GM12878 (cell line): Measurements from ENCODE around the gene RTP3. TPM values are rescaled to one million over a fixed set of nuclear protein-coding genes. Genes with fewer than 3 reads are reported as not detected.

Experiments used
- ATAC-seq: fragments of 200-7000 bp; cut with Tn5 transposase; 3 replicates; pipeline ENCODE4 v1.9.1; 2020; ENCODE audit warnings: mild to moderate bottlenecking, moderate library complexity
- BruUV-seq: library from RNA; stranded (reverse); fragments of 400-500 nt; replicated peaks from 2 replicates; lab custom pipeline; 2021; lab: Mats Ljungman, UMichigan
- CTCF ChIA-PET: fragments of 300-600 bp; sonication (Branson Sonifier 250); formaldehyde crosslinking; extraction: SDS; loops from one replicate; lab custom pipeline; 2021; ENCODE audit warnings: inconsistent platforms; lab: Yijun Ruan, JAX
- POLR2A ChIA-PET: fragments of 350-600 bp; formaldehyde crosslinking; extraction: SDS; loops from one replicate; lab custom pipeline; 2021; ENCODE audit warnings: inconsistent platforms; lab: Charles Lee
- RAD21 ChIA-PET: fragments of 300-600 bp; sonication (Branson Sonifier 250); formaldehyde crosslinking; loops from one replicate; lab custom pipeline; 2023; ENCODE audit warnings: antibody characterized with exemption; ENCODE audit not compliant: unreplicated experiment; lab: Charles Lee
- SMC1A ChIA-PET: fragments of 300-600 bp; sonication (Branson Sonifier 250); formaldehyde crosslinking; loops from one replicate; lab custom pipeline; 2023; ENCODE audit not compliant: unreplicated experiment, uncharacterized antibody; lab: Charles Lee
- DNase-seq: peaks from one replicate; pipeline ENCODE4 v3.0.0-alpha.2; 2011; ENCODE audit warnings: low read depth, low spot score
- FAIRE-seq: peaks from 3 replicates; lab custom pipeline; 2011; peaks lifted over from hg19 to GRCh38; lab: Jason Lieb, UNC
- H2AFZ ChIP-seq: 2 replicates; pipeline ENCODE4 v1.6.0; 2011; ENCODE audit warnings: low read depth, low read length, control low read depth; ENCODE audit not compliant: control insufficient read depth
- H3K27ac ChIP-seq: 2 replicates; pipeline ENCODE4 v1.5.1; 2011; ENCODE audit warnings: control low read depth; ENCODE audit not compliant: control insufficient read depth, insufficient read depth
- H3K27me3 ChIP-seq, 2 experiments: replicated peaks in 1 of 2; 2 replicates each; pipeline versions ENCODE4 v1.6.0 to v1.6.1; 2011; ENCODE audit warnings: low read length in 1 of 2; ENCODE audit not compliant: control insufficient read depth in 2 of 2, insufficient read depth in 2 of 2
- H3K36me3 ChIP-seq, 2 experiments: 2 replicates each; pipeline ENCODE4 v1.5.1; 2011; ENCODE audit warnings: low read length in 1 of 2; ENCODE audit not compliant: control insufficient read depth in 2 of 2, insufficient read depth in 2 of 2
- H3K4me1 ChIP-seq: 2 replicates; pipeline ENCODE4 v1.6.1; 2011; ENCODE audit warnings: mild to moderate bottlenecking, low read length, moderate library complexity, mixed read lengths; ENCODE audit not compliant: control insufficient read depth, insufficient read depth
- H3K4me2 ChIP-seq: 2 replicates; pipeline ENCODE4 v1.6.0; 2011; ENCODE audit warnings: control low read depth; ENCODE audit not compliant: control insufficient read depth, insufficient read depth
- H3K4me3 ChIP-seq: fragments of 200-600 bp; sonication (generic); 2 replicates; pipeline ENCODE4 v1.5.1; 2016
- H3K79me2 ChIP-seq: 2 replicates; pipeline ENCODE4 v1.6.0; 2011; ENCODE audit warnings: low read length; ENCODE audit not compliant: control insufficient read depth, insufficient read depth
- H3K9ac ChIP-seq: 2 replicates; pipeline ENCODE4 v1.8.0; 2011; ENCODE audit warnings: low read length, control low read depth, mixed read lengths; ENCODE audit not compliant: control insufficient read depth, insufficient read depth
- H3K9me3 ChIP-seq: replicated peaks from 3 replicates; pipeline ENCODE4 v1.5.1; 2011; ENCODE audit warnings: mild to moderate bottlenecking, low read length; ENCODE audit not compliant: control insufficient read depth, insufficient read depth
- H4K20me1 ChIP-seq: 2 replicates; pipeline ENCODE4 v1.6.0; 2011; ENCODE audit not compliant: control insufficient read depth, insufficient read depth
- ASH2L ChIP-seq: fragments of 300-600, 200-600 bp; sonication (generic); IDR thresholded peaks from 2 replicates; pipeline ENCODE4 v1.6.1; 2017; ENCODE audit warnings: low read depth, mild to moderate bottlenecking, borderline replicate concordance
- BCL3 ChIP-seq: IDR thresholded peaks from 2 replicates; pipeline ENCODE4 v1.6.1; 2011; ENCODE audit warnings: borderline replicate concordance, low read depth, mild to moderate bottlenecking, moderate library complexity, low read length; ENCODE audit not compliant: insufficient read depth, poor library complexity, severe bottlenecking
- BCLAF1 ChIP-seq: fragments of 450-650 bp; IDR thresholded peaks from 2 replicates; pipeline ENCODE4 v1.6.1; 2017; ENCODE audit warnings: antibody characterized with exemption, mild to moderate bottlenecking, moderate library complexity
- IRF3 ChIP-seq: fragments of 450-650 bp; IDR thresholded peaks from 2 replicates; pipeline ENCODE4 v1.6.1; 2014; ENCODE audit warnings: mild to moderate bottlenecking
- IRF5 ChIP-seq: fragments of 450-650 bp; IDR thresholded peaks from 2 replicates; pipeline ENCODE4 v1.6.1; 2017; ENCODE audit warnings: borderline replicate concordance
- MLLT1 ChIP-seq: fragments of 450-650 bp; IDR thresholded peaks from 2 replicates; pipeline ENCODE4 v1.6.1; 2016; ENCODE audit warnings: mild to moderate bottlenecking
- MTA2 ChIP-seq: fragments of 450-650 bp; IDR thresholded peaks from 2 replicates; pipeline ENCODE4 v1.6.1; 2016; ENCODE audit warnings: low read depth, mild to moderate bottlenecking, moderate library complexity
- RELA ChIP-seq: fragments of 450-650 bp; IDR thresholded peaks from 2 replicates; pipeline ENCODE4 v1.8.0; 2014; ENCODE audit warnings: borderline replicate concordance; ENCODE audit not compliant: partially characterized antibody
- TCF7 ChIP-seq: IDR thresholded peaks from 2 replicates; pipeline ENCODE4 v1.6.1; 2014; ENCODE audit warnings: antibody characterized with exemption, borderline replicate concordance
- USF1 ChIP-seq: IDR thresholded peaks from 2 replicates; pipeline ENCODE4 v1.6.1; 2011; ENCODE audit warnings: borderline replicate concordance, low read depth, mild to moderate bottlenecking, moderate library complexity, mixed read lengths, low read length; ENCODE audit not compliant: insufficient read depth; ENCODE audit errors: extremely low read length
- WGBS: methylation state at CpG from one replicate; pipeline ENCODE4 v1.1.6; 2016; ENCODE audit warnings: low lambda C conversion rate; ENCODE audit not compliant: insufficient replicate concordance, insufficient coverage; ENCODE audit errors: missing lambda C conversion rate; 5-methylcytosine and 5-hydroxymethylcytosine counted together
- in situ Hi-C: fragments of 300-500 bp; cut with MboI; formaldehyde crosslinking; loops from 9 replicates; pipeline ENCODE4 v1.14.3; 2018; ENCODE audit warnings: mixed read lengths
- intact Hi-C: fragments of 100-400 bp; cut with micrococcal nuclease; formaldehyde crosslinking; loops from one replicate; pipeline ENCODE4 v1.14.2; 2022; ENCODE audit not compliant: unreplicated experiment
- polyA plus RNA-seq, 11 experiments: library from polyadenylated mRNA; depleted of rRNA in 4 of 11; unstranded in 6 of 11; stranded (reverse) in 5 of 11; fragments of >200 nt; fragmentation: Nextera tagmentation in 4 of 11; fragmentation: Illumina TruSeq in 1 of 11; extraction: Ambion mirVana in 4 of 11; extraction: Trizol in 1 of 11; gene quantifications; 1 replicate in 1 of 11; 2 replicates in 10 of 11; pipeline versions ENCODE4 v1.2.1 to v1.2.3, GENCODE V29; 2011 to 2016; ENCODE audit warnings: inconsistent platforms in 2 of 11, missing spikeins in 2 of 11, low read depth in 1 of 11
- total RNA-seq, 4 experiments: library from RNA; depleted of rRNA in 3 of 4; stranded (reverse); fragments of >200 nt in 3 of 4; fragmentation: Illumina TruSeq in 1 of 4; extraction: Trizol in 1 of 4; gene quantifications; 2 replicates each; pipeline versions ENCODE4 v1.2.1 to v1.2.3, GENCODE V29; 2013 to 2021

RTP3 gene
- total and polyA plus RNA-seq, 10 of the 15 experiments (the other 5 are each of a cell fraction or from before 2014, with no cell fraction given): 0.06 TPM; not detected in 9

- ChIA-PET POLR2A (no interaction called here), SMC1A (interaction anchor here (1.2 kb wide), 1 partner anchor 73 kb away, joined by 3 read pairs; no protein-coding TSS in a partner anchor), CTCF (interaction anchor here (0.8 to 11.0 kb wide), 5 partner anchors 10 to 186 kb away, joined by 3 to 207 read pairs (median 4); no protein-coding TSS in a partner anchor), RAD21 (no interaction called here)
- Histone ChIP-seq H4K20me1 (no peaks in the 10 kb centered on the region), H3K79me2 (no peaks in the 10 kb centered on the region), H2AFZ (no peak overlapping the region), H3K4me3 (no peak overlapping the region), H3K9me3 (no peaks in the 10 kb centered on the region), H3K27ac (no peak overlapping the region), H3K9ac (no peak overlapping the region), H3K4me1 (peaks cover 5% of the 10 kb centered on the region), H3K27me3 (peaks cover 2 to 4% of the 10 kb centered on the region in 2 experiments), H3K4me2 (no peak overlapping the region), H3K36me3 (no peaks in the 10 kb centered on the region)
- ATAC-seq (no peak), DNase-seq (no peak), FAIRE-seq (no peak)
- in situ Hi-C loops: loop anchor here (5.0 kb wide), 2 partner anchors 72 to 142 kb away; no protein-coding TSS in a partner anchor
- intact Hi-C loops: no loop called here
- BruUV-seq: no TSS peak
- 38% methylated on average over 10 of the region's 10 CpGs for WGBS
- TF ChIP-seq USF1 (no peak), RELA (no peak), MTA2 (no peak), BCL3 (no peak), ASH2L (no peak), IRF5 (no peak), BCLAF1 (no peak), IRF3 (no peak), TCF7 (no peak), MLLT1 (no peak)
Measured at GRCh38 chr3:46484911-46485778, 12.6 kb upstream of the RTP3 start.
